GM19193 (cell line): Measurements from ENCODE around the gene LAYN.

Source experiments
- POLR2A ChIP-seq: IDR thresholded peaks from 4 replicates; pipeline ENCODE4 v1.6.1; 2011; ENCODE audit not compliant: insufficient read depth, insufficient read length; ENCODE audit errors: extremely low read depth

LAYN gene

DNA sequence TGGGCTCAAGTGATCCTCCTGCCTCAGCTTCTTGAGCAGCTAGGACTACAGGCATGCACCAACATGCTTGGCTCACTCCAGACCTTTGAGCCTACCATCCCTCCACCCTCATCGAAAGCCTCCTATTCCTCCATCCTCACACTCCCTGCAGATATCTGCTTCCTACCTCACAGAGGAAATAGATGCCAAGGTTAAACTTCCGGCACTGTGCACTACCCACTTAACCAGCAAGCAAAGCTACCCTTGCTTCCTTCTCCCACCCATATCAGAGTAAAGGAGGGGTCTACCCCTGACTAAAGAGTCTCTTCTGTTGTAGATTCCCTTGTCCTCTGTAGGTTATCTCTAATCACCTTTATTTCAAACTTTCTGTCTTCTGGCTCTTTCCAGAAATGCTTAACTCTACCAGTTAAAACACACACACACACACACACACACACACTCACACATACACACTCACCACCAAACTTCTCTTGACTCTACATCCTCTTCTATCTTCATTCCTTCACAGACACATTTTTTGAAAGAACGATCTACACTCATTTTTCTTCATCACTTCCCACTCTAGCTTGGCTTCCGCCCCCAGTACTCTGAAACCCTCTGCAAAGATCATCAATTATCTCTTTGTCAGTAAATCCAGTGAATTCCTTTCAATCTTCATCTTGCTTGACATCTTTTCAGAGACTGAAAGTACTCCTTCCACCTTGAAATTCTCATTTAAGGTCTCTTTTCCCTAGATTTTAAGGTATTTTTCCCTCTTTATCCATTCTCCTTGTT is 50.9 kb downstream of the LAYN start:
- TF ChIP-seq POLR2A: no peak

- no peak for TF ChIP-seq POLR2A
Measured at GRCh38 chr11:111592491-111592890, 52.0 kb downstream of the LAYN start.

GRCh38 chr11:111596319-111596718 is 55.8 kb downstream of the LAYN start:
- no peak for TF ChIP-seq POLR2A

DNA sequence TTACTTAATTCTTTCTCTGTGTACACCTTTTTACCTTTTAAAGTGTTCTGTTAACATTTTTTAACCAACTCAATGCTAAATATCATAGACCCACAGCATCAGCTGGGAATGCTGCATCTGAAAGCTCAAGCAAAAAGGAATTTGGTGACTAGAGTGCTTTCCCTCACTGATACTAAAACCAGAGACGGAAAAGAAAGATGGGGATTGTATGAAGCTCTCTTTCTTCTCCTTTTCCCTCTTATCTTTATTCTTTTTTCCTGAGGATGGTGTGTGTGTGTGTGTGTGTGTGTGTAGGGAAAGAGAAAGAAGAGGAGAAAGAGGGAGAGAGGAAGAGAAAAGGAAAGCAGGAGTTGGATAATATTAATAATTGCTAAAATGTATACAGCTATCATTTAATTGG is 57.6 kb downstream of the LAYN start:
- no peak for TF ChIP-seq POLR2A

DNA sequence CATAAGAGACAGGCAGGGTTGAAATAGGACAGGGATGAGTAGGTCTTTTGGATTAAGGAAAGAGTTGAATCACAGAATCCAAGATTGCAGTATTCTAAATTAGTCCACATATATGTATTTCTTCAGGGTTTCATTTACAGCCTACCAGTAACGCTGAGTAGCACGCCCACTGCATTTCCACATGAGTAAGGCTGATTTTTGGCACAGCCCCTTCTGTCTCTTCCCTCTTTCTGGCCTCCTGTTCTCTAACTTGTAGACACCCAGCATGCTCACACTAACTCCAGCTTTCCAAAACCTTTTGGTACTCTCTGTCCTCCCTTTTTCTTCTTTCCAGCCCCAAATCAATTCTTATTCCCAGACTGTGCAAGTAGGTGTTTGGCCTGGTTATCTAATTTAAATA is 58.0 kb downstream of the LAYN start:
- TF ChIP-seq POLR2A: no peak

- no peak for TF ChIP-seq POLR2A
Measured at GRCh38 chr11:111601636-111601978, 61.1 kb downstream of the LAYN start.

GRCh38 chr11:111601979-111602864 is 61.7 kb downstream of the LAYN start, which contains the start of gene SIK2:
Gene SIK2 (plus strand): TSS chr11:111602449. CDS start chr11:111602564, 115 bp downstream.
- no peak for TF ChIP-seq POLR2A

- no peak for TF ChIP-seq POLR2A
Measured at GRCh38 chr11:111602865-111603610, 62.5 kb downstream of the LAYN start.

- TF ChIP-seq POLR2A: no peak
Measured at GRCh38 chr11:111603611-111604130, 63.2 kb downstream of the LAYN start.

DNA sequence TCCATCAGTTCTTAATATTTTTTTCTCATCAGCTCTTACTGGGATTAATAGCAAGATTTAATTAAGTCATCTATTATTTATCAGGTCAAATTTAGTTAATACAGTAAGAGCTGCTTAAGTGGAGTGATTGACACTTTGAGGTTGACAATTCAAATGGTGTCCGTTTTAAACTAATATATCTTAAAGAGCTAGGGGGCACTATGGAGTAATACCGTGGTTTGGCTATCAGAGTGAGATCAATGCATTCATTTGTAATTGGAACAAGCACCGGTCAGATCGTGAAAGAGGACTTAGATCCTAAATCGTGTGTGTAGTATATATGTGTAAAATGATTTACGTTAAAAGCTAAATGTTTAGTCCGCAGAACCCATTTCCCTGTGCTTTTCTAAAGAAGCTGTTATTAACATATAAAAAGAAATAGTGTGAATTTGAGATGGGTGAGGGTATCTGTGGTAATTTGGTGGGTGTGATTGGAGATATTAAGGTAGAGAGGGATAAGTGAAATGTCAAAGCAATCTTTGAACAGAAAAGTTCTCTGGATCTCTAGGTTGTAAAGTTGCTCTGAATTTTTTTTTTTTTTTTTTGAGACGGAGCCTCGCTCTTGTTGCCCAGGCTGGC is 64.0 kb downstream of the LAYN start:
- no peak for TF ChIP-seq POLR2A

DNA sequence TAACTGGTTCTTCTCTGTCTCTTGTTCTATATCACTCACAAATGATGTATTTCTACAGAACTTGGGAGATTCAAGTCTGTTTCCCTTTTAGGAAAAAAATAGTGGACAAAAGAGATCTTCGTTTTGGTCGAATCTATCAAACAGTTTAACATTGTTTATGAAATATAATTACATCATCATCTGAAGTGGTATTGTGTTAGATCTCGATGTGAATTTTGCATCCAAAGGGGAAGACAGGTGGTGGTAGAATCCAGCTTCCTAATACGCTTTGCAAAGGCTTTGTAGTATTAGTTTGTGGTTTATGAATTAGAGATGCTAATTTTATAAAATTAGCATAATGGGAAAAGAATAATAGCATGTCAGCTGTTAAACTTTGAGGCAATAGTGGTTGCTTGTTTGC is 65.2 kb downstream of the LAYN start:
- no peak for TF ChIP-seq POLR2A

GRCh38 chr11:111606986-111607385 is 66.5 kb downstream of the LAYN start:
- no peak for TF ChIP-seq POLR2A

DNA sequence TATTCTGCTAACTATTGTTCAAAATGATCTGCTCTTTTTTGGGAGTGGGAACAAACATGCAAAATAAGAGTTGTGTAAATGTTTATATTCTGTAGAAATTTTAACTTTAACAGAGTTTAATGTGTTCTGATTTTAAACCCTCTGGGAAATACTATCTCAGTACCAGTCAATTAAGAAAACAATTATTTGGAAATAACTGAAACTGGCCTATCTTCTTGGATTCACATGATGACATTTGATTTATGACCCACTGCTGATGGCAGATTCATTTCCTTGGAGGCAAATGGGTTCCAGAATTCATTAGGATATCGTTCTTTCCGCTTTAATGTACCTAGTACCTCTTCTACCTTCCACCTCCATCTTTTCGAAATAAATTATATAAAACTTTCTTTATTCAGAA is 67.2 kb downstream of the LAYN start:
- no peak for TF ChIP-seq POLR2A
